SKM-1 (cell line): ENCODE results near the gene ATP6V0B.
A peak's percentile ranks its signal among the peaks of the same experiment; 100 is the strongest.

ENCODE experiments used
- DNase-seq: peaks from one replicate; lab custom pipeline; 2025; ENCODE audit not compliant: unreplicated experiment; lab: John Stamatoyannopoulos, UW

ATP6V0B gene

DNA sequence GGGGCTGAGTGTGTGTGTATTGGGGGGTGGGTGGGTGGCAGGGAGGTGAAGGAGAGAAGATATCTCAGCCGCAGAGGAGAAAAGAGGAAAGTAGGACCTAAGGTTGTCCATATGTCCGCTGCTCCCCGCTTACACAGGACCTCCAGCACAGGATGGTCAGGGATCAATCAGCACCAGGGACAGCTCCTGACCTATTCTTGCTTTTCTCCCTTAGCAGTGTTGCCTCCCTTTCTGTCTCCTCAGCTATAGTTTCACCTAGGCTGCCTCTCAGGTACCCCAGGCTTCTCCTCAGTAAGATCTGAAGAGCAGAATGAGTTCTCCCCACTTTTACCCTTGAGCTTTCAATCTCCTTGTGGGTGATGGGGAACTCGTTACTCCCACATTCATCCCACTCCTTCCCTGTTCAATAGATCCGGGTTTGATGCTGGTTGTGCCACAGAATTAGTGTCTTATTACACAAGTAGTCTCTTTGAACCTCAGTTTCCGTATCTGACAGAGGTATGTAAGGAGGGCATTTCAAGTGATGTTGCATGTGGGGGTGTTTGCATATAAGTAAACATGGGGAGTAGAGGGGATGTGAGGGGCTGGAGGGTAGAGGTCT, 6.3 kb upstream of the ATP6V0B start:
- DNase-seq = no peak

DNA sequence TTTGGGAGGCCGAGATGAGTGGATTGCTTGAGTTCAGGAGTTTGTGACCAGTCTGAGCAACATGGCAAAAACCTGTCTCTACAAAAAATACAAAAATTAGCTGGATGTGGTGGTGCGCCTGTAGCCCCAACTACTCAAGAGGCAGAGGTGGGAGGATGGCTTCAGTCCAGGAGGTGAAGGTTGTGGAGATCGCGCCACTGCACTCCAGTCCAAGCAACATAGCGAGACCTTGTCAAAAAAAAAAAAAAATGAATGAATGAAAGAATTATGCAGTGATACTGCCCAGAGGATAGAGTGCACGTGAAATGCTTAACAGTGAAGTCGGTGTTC, 5.4 kb upstream of the ATP6V0B start:
- DNase-seq = no peak

DNA sequence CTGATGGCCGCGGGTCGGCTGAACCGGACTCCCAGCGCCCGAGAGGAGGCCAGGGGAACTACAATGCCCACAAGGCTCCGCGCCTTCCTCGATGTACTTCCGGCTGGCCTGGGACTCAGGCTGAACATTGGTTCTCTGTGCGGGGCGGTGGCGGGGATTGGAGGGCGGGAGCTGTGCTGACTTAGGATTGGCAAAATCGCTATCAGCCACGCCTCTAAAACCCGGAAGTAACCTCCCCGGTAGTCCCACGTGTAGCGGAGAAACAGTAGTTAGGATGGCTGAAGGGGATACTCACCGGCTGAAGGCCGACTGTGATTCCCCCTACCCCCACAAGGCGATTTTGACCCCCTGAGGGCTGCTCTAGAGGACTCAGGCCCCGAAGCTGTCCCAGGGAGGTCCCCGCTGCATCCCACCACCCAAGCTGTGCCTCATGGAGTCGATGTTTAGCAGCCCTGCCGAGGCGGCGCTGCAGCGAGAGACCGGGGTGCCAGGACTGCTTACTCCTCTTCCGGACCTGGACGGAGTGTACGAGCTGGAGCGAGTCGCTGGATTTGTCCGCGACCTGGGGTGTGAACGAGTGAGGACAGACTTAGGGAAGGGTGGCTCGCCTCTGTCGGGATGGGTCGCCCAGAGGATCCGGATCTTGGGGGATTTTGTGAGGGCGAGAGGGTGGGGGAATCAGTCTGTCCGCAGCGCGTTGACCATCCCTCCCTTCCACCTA, 4.9 kb upstream of the ATP6V0B start, which contains the start of gene DPH2:
TSS of gene DPH2 (plus strand) at position 265 of the 721 bp plus-strand sequence. CDS start at position 431, 166 bp downstream.
- DNase-seq = peak; percentile 97

DNA sequence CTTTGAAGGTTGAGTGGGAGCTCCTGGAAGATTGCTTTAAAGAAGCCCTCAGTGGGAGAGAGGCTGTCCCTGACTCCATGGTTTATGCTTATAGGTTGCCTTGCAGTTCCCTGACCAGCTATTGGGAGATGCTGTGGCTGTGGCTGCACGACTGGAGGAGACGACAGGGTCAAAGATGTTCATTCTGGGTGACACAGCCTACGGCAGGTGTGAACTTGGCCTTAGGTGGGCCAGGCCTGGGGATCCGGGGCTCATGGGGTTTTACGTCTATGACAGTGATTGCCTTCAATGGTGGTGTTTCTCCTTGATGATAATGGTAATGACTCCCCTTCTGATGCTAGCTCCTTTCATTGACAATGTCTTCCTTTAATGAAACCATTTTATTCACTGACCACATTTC, 4.3 kb upstream of the ATP6V0B start:
- no peak for DNase-seq

DNA sequence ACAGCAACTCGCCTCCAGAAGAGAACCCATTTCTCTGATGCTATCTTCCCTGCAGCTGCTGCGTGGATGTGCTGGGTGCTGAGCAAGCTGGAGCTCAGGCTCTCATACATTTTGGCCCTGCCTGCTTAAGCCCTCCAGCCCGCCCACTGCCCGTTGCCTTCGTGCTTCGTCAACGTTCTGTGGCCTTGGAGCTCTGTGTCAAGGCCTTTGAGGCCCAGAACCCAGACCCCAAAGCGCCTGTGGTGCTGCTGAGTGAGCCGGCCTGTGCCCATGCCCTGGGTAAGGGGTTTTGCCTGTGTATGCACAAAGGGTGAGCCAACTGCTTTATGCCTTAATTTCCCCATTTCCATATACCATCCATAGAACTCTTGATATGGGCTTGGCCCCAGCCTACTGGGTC, 3.8 kb upstream of the ATP6V0B start:
- no peak for DNase-seq

- DNase-seq = no peak
These were observed 3.3 kb upstream of the ATP6V0B start for GRCh38 chr1:43971336-43971980.

DNA sequence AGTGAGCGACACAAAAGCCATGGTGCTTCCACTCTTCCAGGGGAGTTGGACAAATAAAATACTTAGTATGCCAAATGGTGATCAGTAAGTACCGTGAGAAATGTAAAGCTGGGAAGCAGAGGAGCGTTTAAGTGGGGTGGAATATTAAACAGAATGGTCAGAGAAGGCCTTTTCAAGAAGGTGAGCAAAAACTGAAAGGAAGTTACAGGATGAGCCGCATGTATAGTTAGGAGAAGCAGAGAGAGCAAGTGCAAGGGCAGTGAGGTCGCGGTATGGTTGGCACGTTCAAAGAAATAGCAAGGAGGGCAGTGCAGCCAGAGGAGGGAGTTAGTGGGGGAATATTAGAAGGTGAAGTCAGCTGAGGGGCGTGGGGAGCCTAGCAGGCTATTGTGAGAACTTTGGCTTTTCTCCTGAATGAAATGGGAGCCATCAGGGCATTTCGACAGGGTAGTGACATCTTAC, 748 bp upstream of the ATP6V0B start:
- DNase-seq = no peak

- DNase-seq = peak; percentile 68
These were observed 645 bp downstream of the ATP6V0B start for GRCh38 chr1:43975249-43975961.

DNA sequence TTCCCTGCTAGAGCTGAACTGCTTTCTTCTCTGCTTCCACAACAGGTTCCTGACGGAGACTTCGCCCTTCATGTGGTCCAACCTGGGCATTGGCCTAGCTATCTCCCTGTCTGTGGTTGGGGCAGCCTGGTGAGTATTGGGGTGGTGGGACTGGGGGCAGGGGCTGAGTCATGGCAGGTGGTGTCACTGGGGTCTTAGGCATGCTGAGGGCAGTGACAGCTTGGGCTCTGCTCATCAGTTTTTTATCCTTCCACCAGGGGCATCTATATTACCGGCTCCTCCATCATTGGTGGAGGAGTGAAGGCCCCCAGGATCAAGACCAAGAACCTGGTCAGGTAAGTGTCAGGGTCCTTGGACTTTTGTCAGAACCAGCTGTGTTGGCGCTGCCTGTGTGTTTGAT, 1.3 kb downstream of the ATP6V0B start:
- DNase-seq = no peak

GRCh38 chr1:43976890-43977289, 2.1 kb downstream of the ATP6V0B start:
- DNase-seq = no peak

DNA sequence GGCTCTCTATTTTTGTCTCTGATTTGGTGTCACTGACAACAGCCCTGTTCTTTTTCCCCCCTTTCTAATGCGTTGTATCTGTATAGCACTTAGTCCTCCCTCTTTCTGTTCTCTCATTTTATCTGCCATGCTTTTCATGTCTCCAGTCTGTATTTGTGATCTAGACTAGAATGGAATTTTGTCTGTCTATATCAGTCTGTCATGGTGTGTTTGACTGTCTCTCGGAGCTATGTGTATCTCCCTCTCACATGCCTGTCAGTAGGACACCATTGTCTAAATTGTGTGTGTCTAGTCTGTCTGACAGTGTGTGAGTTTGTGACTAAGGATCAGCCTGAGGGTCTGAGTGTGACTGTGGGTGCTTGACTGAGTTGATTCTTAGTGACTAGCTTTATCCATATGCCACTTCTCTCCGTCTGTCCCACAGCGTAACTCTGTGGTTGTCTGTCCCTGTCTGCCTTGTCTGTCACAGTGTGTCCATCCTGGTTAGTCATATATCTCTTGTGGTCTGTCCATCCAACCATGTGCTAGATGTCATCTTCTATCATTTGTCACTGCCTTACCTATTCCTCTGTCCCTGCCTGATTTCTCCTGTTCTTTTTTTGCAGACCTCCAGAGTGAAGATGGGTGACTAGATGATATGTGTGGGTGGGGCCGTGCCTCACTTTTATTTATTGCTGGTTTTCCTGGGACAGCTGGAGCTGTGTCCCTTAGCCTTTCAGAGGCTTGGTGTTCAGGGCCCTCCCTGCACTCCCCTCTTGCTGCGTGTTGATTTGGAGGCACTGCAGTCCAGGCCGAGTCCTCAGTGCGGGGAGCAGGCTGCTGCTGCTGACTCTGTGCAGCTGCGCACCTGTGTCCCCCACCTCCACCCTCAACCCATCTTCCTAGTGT, 2.9 kb downstream of the ATP6V0B start:
- no peak for DNase-seq

GRCh38 chr1:43978264-43978550, 3.4 kb downstream of the ATP6V0B start:
- no peak for DNase-seq

- DNase-seq = peak; percentile 20
These were observed 3.9 kb downstream of the ATP6V0B start, which contains the start of gene B4GALT2 for GRCh38 chr1:43978551-43979260. B4GALT2 (plus strand) TSS chr1:43979210; CDS start chr1:43981161, 1,951 bp downstream.

- DNase-seq = no peak
These were observed 4.4 kb downstream of the ATP6V0B start for GRCh38 chr1:43979261-43979527.

- DNase-seq = no peak
These were observed 4.9 kb downstream of the ATP6V0B start for GRCh38 chr1:43979528-43980254.

GRCh38 chr1:43980255-43981134, 5.7 kb downstream of the ATP6V0B start:
- DNase-seq = no peak

- DNase-seq = no peak
These were observed 6.4 kb downstream of the ATP6V0B start for GRCh38 chr1:43981135-43981491.

- DNase-seq = no peak
These were observed 6.9 kb downstream of the ATP6V0B start for GRCh38 chr1:43981636-43982035.

DNA sequence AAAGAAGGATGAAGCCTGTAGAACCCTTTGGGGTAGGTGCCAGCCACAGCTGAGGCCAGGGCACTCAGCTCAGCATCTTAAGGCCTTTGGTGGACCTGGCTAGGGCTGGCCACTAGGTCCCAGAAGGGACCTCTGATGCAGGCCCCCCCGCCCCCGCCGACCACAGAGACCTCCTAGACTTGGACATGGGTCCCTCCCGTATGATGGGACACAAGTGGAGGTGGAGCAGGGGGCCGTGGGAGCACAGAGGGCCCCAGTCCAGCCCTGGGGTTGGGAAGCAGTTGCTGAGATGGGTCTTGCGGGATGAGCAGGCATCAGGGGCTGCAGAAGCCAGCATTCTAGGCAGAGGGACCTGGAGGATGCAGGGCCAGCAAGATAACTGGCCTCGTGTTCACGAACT, 7.5 kb downstream of the ATP6V0B start:
- no peak for DNase-seq
